GM12801 (cell line): ENCODE results near the gene PTBP1.

Experiments used
- CTCF ChIP-seq: IDR thresholded peaks from one replicate; pipeline ENCODE4 v1.5.1; 2011; ENCODE audit warnings: control low read depth; ENCODE audit not compliant: insufficient read length; ENCODE audit errors: extremely low read depth

PTBP1 gene

GRCh38 chr19:804419-805165, 7.3 kb downstream of the PTBP1 start:
- TF ChIP-seq CTCF, result no peak

GRCh38 chr19:805166-805551, 7.9 kb downstream of the PTBP1 start:
- no peak for TF ChIP-seq CTCF

GRCh38 chr19:805600-806550, 8.6 kb downstream of the PTBP1 start:
- TF ChIP-seq CTCF, result no peak

GRCh38 chr19:806815-807421, 9.7 kb downstream of the PTBP1 start:
- TF ChIP-seq CTCF, result no peak

GRCh38 chr19:807627-808422, 10.6 kb downstream of the PTBP1 start:
- TF ChIP-seq CTCF, result no peak

- no peak for TF ChIP-seq CTCF
These were observed 11.1 kb downstream of the PTBP1 start for GRCh38 chr19:808423-808775.
